NCI-H187 treated with DMSO at 0.1 percent for 48 hours (cell line): Measurements from ENCODE around the gene FCF1.
"Not testable (repeated sequence)": the region's sequence is repeated elsewhere in the genome, so short reads cannot be mapped to it uniquely, and the experiment has no call there.

Experiments used
- DNase-seq: peaks from one replicate; lab custom pipeline; 2025; lab: John Stamatoyannopoulos, UW

Gene FCF1

GRCh38 chr14:74698465-74698864, 14.5 kb upstream of the FCF1 start:
- no peak for DNase-seq

GRCh38 chr14:74702293-74702692, 10.7 kb upstream of the FCF1 start:
- no peak for DNase-seq

- DNase-seq: no peak
These were observed 9.9 kb upstream of the FCF1 start for GRCh38 chr14:74703043-74703442.

GRCh38 chr14:74704656-74705055, 8.3 kb upstream of the FCF1 start:
- DNase-seq: no peak

- no peak for DNase-seq
These were observed 7.1 kb upstream of the FCF1 start for GRCh38 chr14:74705613-74706500.

GRCh38 chr14:74710480-74710879, 2.5 kb upstream of the FCF1 start:
- no peak for DNase-seq

- no peak for DNase-seq
These were observed 1.3 kb upstream of the FCF1 start for GRCh38 chr14:74711651-74712050.

GRCh38 chr14:74713395-74713735, 421 bp downstream of the FCF1 start:
- DNase-seq: no peak

GRCh38 chr14:74720526-74720925, 7.6 kb downstream of the FCF1 start:
- DNase-seq: no peak

- no peak for DNase-seq
These were observed 10.2 kb downstream of the FCF1 start for GRCh38 chr14:74723134-74723533.

- DNase-seq: no peak
These were observed 19.4 kb downstream of the FCF1 start for GRCh38 chr14:74732387-74732786.

- peak; percentile 24 for DNase-seq
These were observed 20.3 kb downstream of the FCF1 start for GRCh38 chr14:74733221-74733620.

GRCh38 chr14:74735125-74735524, 22.2 kb downstream of the FCF1 start:
- no peak for DNase-seq

GRCh38 chr14:74737753-74738325, 24.9 kb downstream of the FCF1 start:
- no peak for DNase-seq

GRCh38 chr14:74739293-74740030, 26.5 kb downstream of the FCF1 start:
- no peak for DNase-seq

GRCh38 chr14:74747237-74747636, 34.3 kb downstream of the FCF1 start:
- DNase-seq: no peak

- no peak for DNase-seq
These were observed 41.2 kb downstream of the FCF1 start for GRCh38 chr14:74754157-74754556.

- no peak for DNase-seq
These were observed 42.0 kb downstream of the FCF1 start for GRCh38 chr14:74754899-74755298.

- no peak for DNase-seq
These were observed 43.4 kb downstream of the FCF1 start for GRCh38 chr14:74756326-74756725.

GRCh38 chr14:74758505-74758904, 45.6 kb downstream of the FCF1 start:
- not testable (repeated sequence) for DNase-seq

GRCh38 chr14:74762917-74763802, 50.2 kb downstream of the FCF1 start, which contains the start of gene YLPM1:
TSS of gene YLPM1 (plus strand) at chr14:74763316. CDS start at chr14:74763490, 174 bp downstream.
- DNase-seq: peak; percentile 99
